Activated effector memory CD4-positive, alpha-beta T cell treated with anti-CD3 and anti-CD28 coated beads, Interleukin-2, amount 50 U/mL, for 16 hours (primary cell): ENCODE results near the gene PSMD1.
"Not testable (repeated sequence)": the region's sequence is repeated elsewhere in the genome, so short reads cannot be mapped to it uniquely, and the experiment has no call there.

Source experiments
- DNase-seq: peaks from one replicate; pipeline ENCODE4 v3.0.0-alpha.2; 2020

The PSMD1 gene

GRCh38 chr2:231163011-231163410 is 106.3 kb downstream of the PSMD1 start:
- DNase-seq: no peak

GRCh38 chr2:231163414-231164095 is 106.9 kb downstream of the PSMD1 start:
- DNase-seq: no peak

- no peak for DNase-seq
Observed at GRCh38 chr2:231167745-231168459, 111.2 kb downstream of the PSMD1 start.

GRCh38 chr2:231168460-231169139 is 111.9 kb downstream of the PSMD1 start:
- DNase-seq: no peak

- DNase-seq: no peak
Observed at GRCh38 chr2:231169488-231169887, 112.8 kb downstream of the PSMD1 start.

GRCh38 chr2:231170055-231170454 is 113.4 kb downstream of the PSMD1 start:
- no peak for DNase-seq

- DNase-seq: no peak
Observed at GRCh38 chr2:231172025-231172424, 115.4 kb downstream of the PSMD1 start.

- DNase-seq: no peak
Observed at GRCh38 chr2:231174211-231174651, 117.6 kb downstream of the PSMD1 start.

- no peak for DNase-seq
Observed at GRCh38 chr2:231176066-231176465, 119.4 kb downstream of the PSMD1 start.

- DNase-seq: no peak
Observed at GRCh38 chr2:231177156-231178025, 120.7 kb downstream of the PSMD1 start.

- DNase-seq: not testable (repeated sequence)
Observed at GRCh38 chr2:231178805-231179204, 122.1 kb downstream of the PSMD1 start.

GRCh38 chr2:231181860-231182512 is 125.3 kb downstream of the PSMD1 start:
- DNase-seq: no peak

GRCh38 chr2:231182513-231182899 is 125.8 kb downstream of the PSMD1 start:
- DNase-seq: no peak

- DNase-seq: no peak
Observed at GRCh38 chr2:231183851-231184250, 127.2 kb downstream of the PSMD1 start.

- no peak for DNase-seq
Observed at GRCh38 chr2:231184319-231184718, 127.7 kb downstream of the PSMD1 start.

- DNase-seq: no peak
Observed at GRCh38 chr2:231185050-231185725, 128.5 kb downstream of the PSMD1 start.

- no peak for DNase-seq
Observed at GRCh38 chr2:231185886-231186285, 129.2 kb downstream of the PSMD1 start.

- DNase-seq: no peak
Observed at GRCh38 chr2:231186325-231186724, 129.7 kb downstream of the PSMD1 start.

GRCh38 chr2:231187736-231188505 is 131.3 kb downstream of the PSMD1 start:
- DNase-seq: no peak

GRCh38 chr2:231188506-231189170 is 132.0 kb downstream of the PSMD1 start:
- no peak for DNase-seq
